NCI-H1436 treated with DMSO at 0.1 percent for 48 hours (cell line): ENCODE results near the gene ZNF407.

Experiments used
- DNase-seq: peaks from one replicate; lab custom pipeline; 2025; lab: John Stamatoyannopoulos, UW

Gene ZNF407

DNA sequence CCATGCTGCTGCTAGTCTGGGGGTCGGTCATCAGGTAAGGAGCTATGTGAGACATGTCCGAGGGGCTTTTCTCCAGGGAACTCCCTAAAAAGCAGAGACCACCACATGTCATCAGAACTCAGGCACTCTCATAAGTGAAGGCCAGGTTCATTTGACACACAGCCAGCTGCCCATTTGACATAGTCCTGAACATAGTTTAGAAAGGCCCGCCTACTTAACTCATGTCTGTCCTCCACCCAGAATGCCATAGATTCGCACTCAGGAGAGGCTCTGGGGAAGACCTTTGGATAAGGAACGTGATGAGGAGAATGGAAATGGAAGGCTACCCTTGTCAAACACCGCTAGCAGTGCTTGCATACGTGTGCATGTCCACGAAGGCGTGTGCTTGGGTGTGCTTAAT lies 454.1 kb downstream of the ZNF407 start:
- no peak for DNase-seq

DNA sequence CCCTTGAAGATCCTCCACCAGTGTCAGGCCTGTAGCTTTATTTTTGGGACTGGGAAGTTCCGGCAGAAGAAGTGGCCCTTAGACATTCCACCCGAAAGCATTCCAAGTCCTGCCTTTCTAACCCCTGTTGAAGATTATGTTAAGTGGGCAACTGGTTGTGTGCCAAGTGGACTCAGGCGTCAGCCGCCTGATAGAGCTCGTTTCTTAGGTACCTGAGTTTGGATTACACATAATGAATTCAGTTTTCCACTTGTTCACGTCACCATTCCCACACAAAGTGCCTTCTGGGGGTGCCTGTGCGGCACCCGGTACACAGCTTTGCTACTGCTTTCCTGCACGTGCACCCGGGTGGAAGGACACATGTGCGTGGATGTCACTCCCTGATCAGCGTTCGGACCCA lies 454.8 kb downstream of the ZNF407 start:
- DNase-seq = no peak

GRCh38 chr18:75053028-75053629 lies 455.5 kb downstream of the ZNF407 start:
- no peak for DNase-seq

DNA sequence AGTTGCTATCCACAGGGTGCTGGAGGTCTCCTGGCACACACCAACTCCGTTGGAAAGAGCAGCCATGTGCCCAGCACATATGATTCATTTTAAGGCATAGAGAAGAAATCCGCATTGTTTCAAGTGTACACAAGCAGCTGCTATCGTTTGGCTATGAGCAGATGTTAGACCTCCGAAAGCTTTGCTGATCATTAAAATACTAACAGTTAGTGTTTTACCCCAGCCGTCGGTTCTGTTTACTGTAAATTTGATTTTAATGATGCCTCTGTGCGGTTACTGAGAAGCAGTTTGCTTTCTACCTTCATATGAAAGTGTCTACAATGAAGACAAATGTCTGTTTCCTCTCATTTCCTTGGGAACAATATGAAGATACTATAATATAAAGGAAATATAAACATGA lies 456.4 kb downstream of the ZNF407 start:
- DNase-seq = no peak

DNA sequence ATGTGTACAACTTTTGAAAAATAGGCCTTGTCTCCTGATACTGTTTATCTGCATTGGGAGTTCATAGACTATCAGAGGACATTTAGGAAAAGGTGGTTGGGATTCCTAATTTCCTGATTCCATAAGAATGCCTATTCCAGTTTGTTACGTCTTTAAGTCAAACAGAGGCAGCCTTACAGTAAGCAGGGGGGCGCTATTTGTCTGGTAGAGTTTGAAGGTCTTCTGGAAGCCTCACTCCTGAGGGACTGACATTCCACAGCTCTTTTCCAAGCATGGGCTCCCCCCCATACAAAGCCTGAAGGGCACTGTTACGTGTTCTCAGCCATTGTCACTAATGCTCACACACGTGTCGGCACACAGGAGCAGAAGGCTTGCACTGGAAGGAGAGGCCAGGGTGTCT lies 456.9 kb downstream of the ZNF407 start:
- DNase-seq = no peak

GRCh38 chr18:75057169-75057960 lies 459.7 kb downstream of the ZNF407 start:
- DNase-seq = no peak

DNA sequence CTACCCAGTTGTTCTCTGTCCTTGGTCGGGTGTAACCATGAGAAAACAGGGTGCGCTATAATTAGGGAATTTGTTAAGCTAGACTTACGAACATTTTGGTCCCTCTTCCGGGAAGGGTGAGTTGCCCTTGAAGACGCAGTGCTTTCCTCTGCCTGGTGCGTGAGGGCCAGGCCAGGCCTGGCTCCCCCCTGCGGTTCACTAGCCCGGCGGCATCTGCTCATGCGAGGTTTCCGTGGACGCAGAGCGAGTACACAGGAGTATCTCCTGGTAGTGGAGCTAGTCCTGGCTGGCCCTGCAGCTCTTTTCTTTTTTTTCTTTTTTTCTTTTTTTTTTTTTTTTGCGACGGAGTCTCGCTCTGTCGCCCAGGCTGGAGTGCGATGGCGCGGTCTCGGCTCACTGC lies 462.5 kb downstream of the ZNF407 start:
- DNase-seq = no peak

DNA sequence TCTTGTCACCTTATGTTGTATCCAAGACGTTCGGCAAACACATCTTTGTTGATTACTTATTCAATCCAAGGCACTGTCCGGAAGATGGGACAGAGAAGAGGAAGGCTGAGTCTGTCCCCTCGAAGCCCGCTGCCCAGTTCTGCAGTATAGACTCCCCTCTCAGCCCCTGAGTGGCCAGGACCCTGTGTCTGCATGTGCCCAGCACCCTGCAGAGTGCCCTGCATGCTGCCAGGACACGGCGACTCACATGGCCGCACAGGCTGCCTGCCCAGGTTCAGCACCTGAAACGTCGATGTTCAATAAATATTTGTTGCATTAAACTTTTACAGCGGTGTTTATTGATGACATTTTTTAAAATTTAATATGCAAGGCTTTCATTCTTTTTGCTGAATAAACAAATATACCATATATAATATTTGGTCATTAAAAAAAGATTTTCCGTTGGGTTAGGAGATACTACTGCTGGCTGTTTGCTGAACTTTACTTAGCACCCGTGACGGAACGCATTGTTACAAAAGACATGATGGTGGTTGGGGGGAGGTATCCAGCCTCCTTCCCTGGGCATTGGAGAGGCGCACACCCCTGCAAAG lies 464.7 kb downstream of the ZNF407 start:
- no peak for DNase-seq

- DNase-seq = no peak
Observed at GRCh38 chr18:75063196-75063595, 465.5 kb downstream of the ZNF407 start.

GRCh38 chr18:75063615-75064512 lies 466.2 kb downstream of the ZNF407 start:
- DNase-seq = no peak

GRCh38 chr18:75064513-75064905 lies 466.8 kb downstream of the ZNF407 start:
- no peak for DNase-seq

DNA sequence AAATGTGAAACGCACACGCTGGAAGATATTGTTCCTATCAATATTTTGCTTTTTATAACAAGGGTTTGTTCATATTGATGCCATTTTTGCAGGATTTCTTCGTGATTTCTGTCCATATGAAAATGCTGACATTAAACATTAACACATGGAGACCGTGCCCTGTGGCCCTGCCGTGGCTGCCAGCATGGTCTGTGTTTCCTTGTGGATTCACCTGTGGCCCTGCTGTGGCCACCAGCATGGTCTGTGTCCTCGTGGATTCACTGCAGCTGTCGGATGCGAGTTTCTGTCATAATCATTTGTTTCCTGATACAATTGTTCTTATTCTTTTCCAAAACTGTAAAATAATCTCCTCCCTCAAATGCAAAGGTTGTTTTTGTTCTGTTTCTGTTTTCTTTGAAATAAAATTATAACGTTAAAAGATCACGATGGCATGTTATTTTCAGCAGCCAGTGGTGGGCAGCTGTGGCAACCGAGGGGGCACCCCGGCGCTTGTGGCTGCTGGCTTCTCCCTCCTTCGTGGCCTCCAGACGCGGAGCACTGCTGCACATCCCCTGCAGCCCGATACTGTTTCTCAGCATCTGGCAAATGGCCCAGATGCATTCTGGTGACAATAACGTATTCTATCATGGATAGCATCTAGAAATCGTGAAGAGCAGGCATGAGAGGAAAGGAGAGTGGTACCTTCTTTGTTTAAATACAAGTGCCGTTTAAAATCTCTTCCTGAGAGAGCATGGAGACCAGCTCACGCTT lies 467.8 kb downstream of the ZNF407 start:
- no peak for DNase-seq

GRCh38 chr18:75066021-75066880 lies 468.6 kb downstream of the ZNF407 start:
- no peak for DNase-seq

DNA sequence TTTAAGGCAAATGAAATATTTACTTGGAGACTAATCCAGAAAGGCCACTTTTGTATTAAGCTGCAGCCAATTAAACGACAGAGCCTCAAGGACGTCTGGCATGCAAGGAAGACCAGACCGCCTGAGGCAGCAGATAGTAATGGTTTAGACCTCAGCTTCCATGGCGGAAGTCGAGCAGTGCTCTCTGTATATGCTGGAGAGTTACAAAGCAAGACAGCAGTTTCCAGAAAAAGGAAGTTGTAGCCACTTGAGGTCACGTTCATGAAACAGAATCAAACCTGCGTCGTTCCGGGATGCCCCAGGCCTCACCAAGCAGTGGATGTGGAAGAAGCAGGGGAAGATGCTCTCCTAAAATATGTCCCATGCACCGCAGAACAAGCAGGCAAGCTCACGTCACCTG lies 469.3 kb downstream of the ZNF407 start:
- DNase-seq = no peak

- no peak for DNase-seq
Observed at GRCh38 chr18:75067996-75068645, 470.5 kb downstream of the ZNF407 start.

- no peak for DNase-seq
Observed at GRCh38 chr18:75068682-75069435, 471.2 kb downstream of the ZNF407 start.

- DNase-seq = no peak
Observed at GRCh38 chr18:75070235-75070624, 472.6 kb downstream of the ZNF407 start.

DNA sequence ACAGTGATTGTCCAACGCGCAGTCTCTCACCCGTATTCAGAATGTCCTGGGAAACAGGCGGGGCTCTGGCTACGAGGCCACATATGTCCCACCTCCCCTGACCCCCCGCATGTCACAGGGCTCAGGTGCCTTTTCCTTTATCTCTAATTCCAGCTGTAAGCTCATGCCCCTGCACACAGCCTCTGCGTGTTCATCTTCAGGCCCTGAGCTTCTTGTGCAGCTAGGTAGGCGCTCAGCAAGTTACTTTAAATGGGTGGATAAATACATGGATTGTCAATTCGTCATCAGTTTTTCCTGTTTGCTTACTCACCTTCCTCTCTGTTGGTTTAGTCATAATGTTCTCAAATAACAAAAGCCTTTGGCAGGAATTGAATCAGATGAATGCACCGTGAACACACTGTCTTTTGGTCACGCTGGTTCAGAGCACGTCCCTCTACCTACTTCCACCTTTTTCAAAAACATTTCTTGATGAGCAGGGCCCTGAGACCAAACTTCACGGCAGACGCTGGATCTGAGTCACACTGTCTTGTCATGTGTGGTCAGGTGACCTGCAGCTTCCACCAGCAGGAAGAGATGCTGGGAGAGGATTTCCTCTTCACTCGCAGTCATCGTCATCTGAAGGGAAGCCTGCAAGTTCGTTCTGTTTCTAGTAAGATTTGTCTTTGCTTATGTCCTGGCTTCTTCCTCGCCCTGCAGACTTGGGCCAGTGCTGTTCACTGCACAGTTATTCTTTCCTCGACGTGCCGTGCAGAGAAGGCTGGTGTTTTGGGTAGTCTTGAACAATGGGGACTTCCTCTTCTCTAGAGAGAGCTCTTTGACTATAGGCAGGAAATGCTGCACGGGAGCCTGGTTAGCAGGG lies 473.2 kb downstream of the ZNF407 start:
- DNase-seq = no peak

GRCh38 chr18:75071484-75071785 lies 473.8 kb downstream of the ZNF407 start:
- no peak for DNase-seq
